Urothelium cell line (cell line): ENCODE data around the gene ZXDC.

ENCODE experiments used
- DNase-seq: peaks from one replicate; pipeline ENCODE4 v3.0.0; 2011; ENCODE audit warnings: low spot score, mixed read lengths
- FAIRE-seq: peaks from 2 replicates; lab custom pipeline; 2011; peaks lifted over from hg19 to GRCh38; lab: Jason Lieb, UNC

Gene ZXDC

DNA sequence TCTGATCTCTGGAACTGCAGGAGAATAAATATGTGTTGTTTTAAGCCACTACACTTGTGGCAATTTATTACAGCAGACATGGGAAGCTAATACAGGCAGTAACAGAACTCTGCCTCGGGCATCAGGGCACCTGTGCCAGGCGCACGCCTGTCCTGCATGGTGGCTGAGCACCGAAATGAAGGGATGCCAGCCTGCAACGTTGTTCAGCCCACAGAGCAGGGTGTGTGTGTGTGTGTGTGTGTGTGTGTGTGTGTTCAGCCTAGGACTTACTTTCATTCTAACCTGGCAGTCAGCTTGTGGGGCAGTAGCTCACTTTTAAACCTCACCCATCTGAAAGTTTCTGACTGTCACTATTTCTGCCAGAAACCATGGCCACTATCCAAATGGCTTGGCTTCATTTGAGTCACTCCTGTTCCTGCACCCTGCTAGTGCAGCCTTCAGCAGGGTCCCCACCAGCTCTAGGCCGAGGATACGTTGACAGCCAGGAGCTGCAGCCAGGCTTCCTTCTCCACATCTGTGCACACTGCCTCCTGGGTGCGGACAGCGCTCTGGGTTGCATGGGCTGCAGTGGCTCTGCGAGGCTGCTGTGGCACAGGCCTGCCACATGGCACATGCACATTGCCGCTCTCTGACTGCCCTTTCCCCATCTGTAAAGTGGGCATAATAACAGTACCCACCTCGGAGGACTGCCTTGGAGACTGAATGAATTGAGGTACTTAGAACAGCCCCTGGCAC lies 37.4 kb upstream of the ZXDC start:
- FAIRE-seq, result peak; percentile 86
- DNase-seq, result no peak

DNA sequence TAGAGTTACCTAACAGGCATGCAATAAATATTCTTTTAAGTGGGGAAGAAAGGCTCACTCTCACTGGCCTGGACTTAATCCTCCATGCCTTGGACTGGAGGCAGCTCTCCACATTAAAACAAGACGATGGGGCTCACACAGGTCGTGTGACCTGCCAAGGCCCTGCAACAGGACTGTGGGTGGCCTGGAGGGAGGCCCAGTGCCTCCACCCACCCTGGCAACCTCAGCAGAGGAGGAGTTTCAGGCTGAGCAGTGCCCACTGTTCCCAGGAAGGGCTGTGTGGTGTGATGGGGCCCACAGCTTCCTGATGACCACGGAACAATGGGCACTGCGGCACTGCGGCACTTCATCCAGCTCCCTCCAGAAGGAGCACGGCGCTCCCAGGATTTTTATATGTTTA lies 36.3 kb upstream of the ZXDC start:
- no peak for DNase-seq
- peak; percentile 61 for FAIRE-seq

DNA sequence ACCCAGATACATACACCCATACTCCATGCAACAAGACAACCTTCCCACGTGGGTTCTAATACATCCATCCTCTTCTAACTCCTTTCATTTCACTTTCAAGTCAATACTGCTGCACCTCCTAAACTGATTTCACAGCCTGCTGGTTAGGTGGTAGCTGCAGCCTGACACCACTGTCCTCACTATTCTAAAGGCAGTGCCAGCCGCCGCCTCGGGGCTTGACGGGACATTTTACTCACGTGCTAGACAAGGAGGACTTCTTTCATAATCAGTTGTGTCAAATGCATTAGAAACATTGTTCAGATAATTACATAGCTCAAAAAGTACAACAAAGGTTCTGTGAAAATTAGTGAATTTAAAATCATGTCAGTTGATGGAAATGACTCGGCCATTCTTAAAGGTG lies 35.6 kb upstream of the ZXDC start:
- DNase-seq, result no peak
- FAIRE-seq, result peak; percentile 20

DNA sequence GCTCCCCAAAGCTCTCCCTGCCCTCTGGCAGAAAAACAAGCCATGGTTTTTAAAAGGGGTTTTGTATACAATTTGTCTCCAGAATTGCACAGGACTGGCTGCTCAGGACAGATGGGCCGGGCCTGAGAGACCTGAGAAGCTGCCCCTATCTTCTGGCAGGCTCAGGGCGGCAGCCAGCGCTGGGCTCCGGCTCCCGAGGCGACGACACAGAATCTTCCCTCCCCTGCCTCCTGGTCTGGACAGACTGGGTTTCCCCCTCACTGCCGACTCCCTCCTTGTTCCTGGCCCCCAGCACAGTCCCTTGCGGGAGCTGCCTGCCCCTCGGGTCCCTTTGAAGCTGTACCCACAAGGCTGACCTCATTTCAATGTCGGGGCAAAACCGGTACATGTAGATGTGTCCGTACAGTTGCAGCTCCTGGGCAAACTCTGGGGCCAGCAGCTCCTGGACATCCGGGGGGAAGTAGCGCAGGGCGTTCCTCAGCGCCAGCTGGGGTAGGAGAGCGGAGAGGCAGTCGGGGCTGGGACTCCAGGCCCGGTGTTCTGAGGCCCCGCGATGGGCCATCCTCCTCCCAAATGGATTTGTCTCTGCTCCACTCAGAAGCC lies 34.7 kb upstream of the ZXDC start:
- peak; percentile 79 for FAIRE-seq
- DNase-seq, result no peak

DNA sequence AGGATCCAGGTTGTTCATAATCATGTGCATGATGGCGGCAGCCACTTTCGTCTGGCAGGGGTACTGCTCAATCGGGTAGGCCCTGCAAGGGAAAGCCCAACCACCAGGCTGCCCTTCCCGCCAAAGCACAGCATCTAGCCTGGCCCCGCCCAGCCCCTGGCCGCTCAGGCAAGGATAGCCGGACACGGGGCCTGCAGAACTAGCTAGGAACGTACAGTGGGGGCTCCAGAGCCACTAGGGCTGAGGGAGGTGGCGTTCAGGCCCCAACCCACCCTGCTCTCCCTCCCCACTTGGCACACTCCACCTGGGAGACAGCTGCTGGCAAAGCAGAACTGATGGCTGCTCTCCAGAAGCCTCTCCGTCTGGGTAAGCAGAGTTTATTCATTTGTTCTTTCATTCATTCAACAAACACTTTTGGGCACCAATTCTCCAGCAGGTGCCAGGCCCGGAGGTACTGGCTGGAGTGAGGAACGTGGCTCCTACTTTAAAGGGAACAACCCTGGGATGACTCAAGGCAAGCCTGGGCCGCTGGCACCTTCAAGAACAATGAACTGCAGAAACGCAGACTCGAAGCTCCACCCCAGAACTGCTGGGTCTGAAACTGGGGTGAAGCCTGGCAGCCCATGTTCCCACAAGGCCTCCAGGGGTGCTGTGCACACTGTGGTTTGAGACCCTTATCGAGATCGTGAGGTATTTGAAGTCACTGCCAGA lies 34.1 kb upstream of the ZXDC start:
- FAIRE-seq, result peak; percentile 84
- DNase-seq, result no peak

DNA sequence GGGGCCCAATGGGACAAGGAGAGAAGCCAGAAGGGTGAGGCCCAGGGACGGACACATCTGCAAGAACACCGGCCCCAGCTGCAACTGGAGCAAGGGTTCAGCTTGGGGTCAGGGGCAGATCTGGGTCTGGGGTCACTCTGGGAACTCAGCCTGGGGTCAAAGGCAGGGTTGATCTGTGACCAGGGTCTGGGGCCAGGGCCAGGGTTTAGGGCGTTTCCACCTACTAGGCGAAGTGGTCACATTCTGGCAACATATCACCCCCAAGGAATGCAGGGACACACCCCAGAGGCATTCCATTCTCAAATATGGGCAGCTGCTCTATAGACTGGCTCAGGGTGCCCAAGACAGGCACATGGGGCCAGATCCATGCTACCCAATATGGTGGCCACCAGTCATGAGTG lies 32.9 kb upstream of the ZXDC start:
- peak; percentile 90 for DNase-seq
- peak; percentile 50 for FAIRE-seq

DNA sequence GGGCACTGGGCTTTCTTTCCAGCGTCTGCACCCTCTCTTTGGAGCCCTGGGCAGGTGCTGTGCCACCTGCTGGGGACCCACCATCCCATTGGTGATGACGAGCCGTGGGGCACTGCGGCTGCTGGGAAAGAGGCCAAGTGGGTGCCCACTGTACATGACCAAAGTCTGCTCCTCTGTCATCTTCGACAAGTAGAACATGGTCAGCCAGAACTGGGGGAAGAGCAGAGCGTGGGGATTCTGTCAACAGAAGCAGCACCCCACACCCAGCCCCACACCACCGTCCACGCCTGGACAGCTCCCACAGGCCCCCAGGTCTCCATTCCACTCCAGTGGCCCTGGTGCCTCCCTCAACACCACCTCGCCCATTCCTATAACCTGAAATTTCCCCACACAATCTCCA lies 32.2 kb upstream of the ZXDC start:
- DNase-seq, result no peak

DNA sequence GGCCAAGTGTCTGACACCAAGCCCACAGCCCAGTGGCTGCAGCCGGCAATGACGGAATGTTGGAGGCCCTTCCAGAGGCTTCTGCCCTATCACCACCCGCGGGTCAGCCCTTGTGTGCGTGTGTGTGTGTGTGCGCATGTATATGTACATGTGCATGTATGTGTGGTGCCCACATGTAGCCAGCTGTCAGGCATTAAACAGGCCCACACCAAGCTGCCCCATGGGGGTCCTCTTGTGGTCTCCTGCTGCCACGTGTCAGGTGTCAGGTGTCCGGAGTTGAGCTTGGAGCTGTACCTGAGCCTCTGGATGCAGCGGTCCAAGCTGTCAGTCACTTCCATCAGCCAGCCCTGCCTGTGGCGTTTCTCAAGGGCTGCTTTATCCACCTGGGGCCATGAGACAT lies 28.0 kb upstream of the ZXDC start:
- DNase-seq, result no peak
- FAIRE-seq, result no peak

More for the DNA sequence above, 32.2 kb upstream of the ZXDC start:
- no peak for FAIRE-seq

DNA sequence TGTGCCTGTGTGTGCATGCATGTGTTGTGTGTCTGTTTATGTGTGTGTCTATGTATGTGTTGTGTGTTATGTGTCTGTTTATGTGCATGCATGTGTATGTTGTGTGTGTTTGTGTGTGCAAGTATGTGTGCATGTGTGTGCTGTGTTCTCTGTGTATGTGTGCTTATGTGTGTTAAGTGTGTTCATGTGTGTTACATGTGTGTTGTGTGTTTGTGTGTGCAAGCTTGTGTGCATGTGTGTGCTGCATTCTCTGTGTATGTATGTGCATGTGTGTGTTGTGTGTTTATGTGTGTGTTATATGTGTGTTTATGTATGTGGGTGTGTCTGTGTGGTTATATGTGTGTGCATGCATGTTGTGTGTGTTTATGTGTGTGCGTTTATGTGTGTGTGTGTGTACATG lies 27.0 kb upstream of the ZXDC start:
- FAIRE-seq (no peak), DNase-seq (no peak)

DNA sequence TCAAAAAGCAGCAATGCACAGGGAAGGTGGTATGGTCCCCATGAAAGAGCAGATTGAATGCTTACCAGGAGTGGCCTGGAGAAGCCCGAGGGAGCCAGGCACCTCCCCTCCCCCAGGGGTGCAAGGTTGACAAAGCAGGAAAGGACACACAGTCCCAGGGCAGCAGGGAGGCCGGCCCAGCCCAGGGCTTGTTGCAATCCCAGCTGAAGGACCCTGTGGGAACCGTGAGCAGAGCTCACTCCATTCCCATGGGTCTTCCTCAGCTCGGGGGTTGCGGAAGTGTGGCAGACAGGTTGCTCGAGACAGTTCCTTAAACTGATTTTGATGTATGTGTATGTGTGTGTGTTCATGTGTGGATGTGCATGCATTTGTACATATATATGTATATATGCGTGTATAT lies 26.0 kb upstream of the ZXDC start:
- FAIRE-seq, result no peak

DNA sequence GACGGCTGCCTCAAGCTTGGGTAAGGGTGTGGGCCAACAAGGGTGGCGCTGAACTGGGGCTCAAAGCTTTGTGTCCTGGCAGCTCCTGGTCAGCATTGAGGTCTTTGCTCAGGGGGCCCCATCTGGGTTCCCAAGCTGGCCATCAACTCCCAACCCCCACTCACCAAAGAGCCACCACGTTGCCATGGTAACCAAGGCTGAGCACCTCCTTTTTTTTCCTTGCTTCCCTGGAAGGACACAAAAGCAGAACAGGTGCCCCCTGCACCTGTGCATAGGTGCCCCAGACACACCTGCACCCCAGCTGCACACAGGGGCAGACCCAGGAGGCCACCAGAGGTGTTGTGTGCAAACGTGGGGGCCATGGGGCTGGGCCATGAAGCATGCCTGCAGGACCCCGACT lies 25.4 kb upstream of the ZXDC start:
- DNase-seq, result no peak
- no peak for FAIRE-seq

More for the DNA sequence above, 26.0 kb upstream of the ZXDC start:
- DNase-seq, result no peak

DNA sequence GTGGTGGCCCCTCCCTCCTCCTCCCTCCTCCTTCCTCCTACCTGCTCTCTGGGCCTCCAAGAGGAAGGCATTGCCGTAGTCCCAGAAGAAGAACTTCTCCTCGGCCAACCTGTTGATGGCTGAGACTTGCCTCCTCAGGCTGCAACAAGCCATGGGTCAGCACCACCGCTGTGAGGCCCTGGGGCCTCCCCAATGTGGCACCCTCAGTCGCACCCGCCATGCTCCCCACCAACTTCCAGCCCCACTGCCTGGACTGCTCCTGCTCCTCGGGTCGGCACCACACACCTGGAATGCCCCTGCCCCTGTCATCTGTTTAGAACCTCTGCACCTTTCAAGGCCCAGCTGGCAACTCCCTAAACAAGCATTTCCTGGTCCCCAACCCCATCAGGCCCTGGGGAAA lies 24.3 kb upstream of the ZXDC start:
- FAIRE-seq (no peak), DNase-seq (no peak)

DNA sequence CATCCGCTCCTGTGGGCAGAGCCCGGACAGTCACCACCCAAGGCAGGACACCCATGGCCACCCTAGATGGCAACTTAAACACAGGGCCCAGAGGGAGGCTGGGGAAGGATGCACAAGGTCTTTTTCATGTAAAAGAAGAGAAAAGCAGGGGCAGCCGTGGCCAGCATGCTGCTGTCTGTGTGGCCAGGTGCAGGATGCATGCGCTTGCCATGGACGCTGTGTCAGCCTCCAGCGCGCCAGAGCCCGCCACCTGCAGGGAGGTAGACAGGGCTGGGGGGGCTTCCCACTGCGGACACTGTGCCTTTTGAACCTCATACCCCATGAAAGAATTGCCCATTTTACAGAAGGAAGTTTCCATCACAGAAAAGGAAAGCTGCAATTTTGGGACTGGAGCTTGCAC lies 23.7 kb upstream of the ZXDC start:
- DNase-seq, result no peak
- FAIRE-seq, result peak; percentile 48

DNA sequence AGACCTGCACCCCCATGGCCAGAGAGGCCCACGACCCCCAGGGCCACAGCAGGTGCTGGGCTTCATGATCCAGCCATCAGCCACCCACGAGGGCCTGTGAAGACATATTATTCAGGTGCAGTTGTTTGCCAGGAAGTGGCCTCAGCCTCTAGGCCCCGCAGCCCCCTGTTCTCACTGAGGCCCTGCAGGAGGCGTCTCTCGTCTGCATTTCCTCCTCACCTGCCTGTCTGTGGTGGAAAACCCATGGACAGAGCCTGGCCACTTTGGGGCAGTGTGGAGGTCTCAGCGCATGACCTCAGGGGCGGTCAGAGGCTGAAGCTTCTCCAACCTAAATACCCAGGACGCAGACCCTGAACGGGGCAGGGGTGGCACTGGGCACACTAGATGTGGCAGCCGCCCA lies 23.2 kb upstream of the ZXDC start:
- FAIRE-seq, result no peak

DNA sequence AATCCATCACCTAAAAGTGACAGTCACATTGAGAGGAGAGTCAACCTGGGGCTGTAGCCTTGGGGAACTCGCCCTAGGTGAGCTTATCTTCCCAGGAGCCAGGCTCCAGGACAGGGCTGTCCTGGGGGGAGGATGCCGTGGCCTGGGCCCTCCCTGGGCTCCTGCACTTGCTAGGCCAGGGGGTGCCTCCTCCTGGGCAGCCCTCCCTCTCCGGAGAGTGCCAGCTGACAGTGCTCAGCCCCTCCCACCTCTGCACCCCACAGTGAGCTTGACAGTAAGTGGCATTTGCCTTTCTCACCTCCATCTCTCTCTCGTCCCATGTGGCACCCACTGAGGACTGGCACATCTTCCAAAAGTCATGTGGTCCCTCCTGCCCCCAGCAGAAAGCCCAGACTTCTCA lies 22.8 kb upstream of the ZXDC start:
- FAIRE-seq (peak; percentile 32), DNase-seq (no peak)

More for the DNA sequence above, 23.2 kb upstream of the ZXDC start:
- no peak for DNase-seq

DNA sequence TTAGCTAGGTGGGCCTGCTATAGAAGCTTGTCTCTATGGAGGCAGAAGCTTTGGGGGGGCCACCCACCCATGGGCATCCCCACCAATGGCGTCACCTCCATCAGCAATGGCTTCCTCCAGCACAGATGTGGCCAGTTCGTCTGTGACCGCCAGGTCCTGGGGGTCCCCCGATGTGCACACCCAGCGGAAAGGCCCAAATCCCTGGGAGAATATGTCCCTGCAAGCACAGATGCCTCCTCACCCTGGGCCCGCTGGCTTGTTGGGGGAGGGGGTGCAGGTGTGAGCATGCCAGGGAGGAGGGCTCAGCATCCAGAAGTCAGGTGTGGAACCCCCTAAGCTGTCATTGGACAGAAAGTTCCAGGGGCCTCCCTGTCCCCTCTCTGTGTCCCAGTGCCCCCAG lies 22.3 kb upstream of the ZXDC start:
- FAIRE-seq, result no peak

DNA sequence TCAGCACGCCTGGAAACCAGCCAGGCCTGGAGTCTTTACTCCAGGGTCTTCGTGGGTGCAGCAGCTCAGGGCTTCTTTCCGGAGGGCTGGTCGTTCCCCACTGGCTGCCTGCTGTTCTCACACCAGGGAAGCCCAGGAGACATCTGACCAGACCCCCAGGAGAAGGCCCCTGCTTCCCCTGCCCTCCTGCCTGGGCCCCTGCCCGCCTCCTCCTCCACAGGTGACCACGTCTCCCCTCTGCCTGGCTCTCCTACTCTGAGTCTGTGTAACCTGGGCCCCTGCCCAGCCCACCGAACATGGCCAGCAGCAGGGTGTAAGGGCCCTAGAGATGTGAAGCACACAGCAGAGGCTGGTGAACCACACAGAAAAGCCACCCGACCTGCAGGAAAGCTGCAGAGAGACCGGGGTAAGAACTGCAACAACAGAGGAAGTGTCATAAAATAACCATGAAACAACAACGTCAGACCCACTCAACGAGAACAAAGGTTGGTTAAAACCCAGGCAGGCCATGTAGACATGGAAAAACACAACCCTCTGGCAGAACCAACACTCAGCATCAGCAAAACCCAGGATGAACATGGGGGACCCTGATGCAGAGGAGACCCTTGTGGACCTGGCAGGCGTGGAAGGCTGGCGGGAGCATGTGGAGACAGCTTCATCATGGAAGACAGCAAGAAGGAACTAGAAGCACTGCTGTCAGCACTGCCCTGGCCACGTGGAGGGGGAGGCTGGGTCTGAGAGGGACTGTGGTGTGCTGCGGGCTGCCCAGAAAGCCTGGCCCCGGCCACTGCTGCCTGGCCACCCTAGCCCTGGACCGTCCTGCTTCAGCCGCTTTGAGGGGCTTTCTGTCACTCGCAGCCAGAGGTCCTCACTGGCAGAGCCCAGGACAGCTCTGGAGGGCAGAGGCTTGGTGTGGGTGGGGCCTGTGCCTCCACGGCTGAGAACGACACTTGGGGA lies 21.5 kb upstream of the ZXDC start:
- no peak for DNase-seq
- FAIRE-seq, result peak; percentile 79

More for the DNA sequence above, 22.3 kb upstream of the ZXDC start:
- DNase-seq, result no peak

DNA sequence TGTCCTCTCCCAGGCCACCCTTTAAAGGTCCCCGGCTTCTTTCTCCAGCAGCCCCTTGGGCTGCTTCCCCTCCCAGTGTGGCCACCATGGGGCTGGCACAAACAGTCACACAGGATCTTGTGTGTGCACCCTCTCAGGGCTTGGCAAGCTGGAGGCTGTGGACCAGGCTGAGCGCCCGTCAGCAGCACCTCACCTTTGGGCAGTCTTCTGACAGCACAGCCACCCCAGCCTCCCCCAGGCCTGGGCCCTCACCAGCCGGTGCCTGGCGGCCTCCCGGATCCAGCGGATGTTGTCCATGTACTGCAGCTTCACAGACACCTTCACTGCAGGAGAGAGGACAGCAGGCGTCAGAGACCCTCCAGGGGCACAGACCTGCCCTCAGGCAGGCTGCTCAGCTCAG lies 20.1 kb upstream of the ZXDC start:
- FAIRE-seq (no peak), DNase-seq (no peak)

DNA sequence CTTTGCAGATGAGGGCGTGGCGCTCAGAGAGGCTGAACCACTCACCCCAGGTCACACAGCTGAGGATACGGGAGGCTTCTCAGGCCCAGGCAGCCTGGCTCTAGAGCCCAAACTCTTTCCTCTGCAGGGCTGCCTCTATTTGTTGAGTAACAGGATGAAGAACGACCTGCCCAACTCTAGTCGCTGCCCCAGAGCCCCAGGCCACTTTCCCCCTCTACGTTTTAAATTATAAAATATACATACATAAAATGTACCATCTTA lies 19.2 kb upstream of the ZXDC start:
- FAIRE-seq (no peak), DNase-seq (no peak)

DNA sequence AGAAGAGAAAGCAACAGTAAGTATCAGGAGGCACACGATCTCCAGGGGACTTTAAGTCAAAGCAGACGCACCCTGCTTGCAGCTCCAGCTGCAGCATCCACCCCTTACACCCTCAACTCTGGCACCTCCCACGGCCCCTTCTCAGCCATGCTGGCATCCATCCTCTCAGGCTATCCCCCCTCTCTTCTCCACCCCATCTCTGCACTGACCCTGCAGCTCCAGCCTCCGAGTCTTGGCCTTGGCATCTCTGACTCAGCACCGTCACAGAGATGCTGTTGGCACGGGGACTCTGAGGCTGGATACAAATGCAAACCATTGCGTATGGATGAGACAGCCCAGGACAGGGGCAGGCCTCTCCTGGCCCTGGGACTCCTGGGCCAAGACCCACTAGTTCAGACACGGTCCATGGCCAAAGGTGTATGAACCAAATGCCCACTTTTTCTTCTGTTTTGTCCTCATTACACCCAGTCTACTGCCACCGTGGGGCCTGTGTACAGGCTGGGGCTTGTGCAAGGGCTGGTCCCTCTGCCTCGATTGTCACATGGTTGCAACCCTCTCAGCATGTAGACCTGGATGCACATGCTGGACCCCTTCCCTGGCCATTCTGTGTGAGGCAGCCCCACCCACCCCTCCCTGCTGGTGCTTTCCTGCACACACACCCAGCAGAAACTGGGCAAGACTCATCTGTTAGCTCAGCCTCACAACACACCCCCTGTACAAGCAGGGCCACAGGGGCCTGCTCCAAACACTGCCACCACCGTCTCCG lies 18.7 kb upstream of the ZXDC start:
- FAIRE-seq (peak; percentile 58), DNase-seq (no peak)

DNA sequence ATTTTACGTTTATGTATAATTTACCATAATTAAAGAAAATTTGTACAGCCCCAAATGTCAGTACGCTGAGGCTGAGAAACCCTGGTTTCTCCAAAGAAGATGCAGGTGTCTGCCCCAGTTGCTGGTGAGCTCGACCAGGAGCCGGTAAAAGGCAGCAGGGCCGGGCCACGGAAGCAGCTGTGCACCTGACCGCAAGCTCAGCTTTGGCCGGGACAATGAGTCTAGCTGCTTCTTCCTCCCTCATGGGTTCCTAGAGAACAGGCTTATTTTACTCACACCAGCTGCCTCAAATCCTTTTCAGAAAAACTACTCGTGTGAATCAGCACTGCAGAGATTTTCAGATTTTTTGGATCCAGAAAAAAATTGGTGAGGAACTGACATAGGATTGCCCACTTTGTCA lies 18.0 kb upstream of the ZXDC start:
- DNase-seq (no peak), FAIRE-seq (no peak)
